HG02759 (cell line): ENCODE results near the gene MAPKBP1.

Experiments used
- ATAC-seq: cut with Tn5 transposase; IDR thresholded peaks from one replicate; pipeline ENCODE4 v1.9.1; 2021; ENCODE audit warnings: mild to moderate bottlenecking, moderate library complexity; ENCODE audit not compliant: unreplicated experiment

MAPKBP1 gene

DNA sequence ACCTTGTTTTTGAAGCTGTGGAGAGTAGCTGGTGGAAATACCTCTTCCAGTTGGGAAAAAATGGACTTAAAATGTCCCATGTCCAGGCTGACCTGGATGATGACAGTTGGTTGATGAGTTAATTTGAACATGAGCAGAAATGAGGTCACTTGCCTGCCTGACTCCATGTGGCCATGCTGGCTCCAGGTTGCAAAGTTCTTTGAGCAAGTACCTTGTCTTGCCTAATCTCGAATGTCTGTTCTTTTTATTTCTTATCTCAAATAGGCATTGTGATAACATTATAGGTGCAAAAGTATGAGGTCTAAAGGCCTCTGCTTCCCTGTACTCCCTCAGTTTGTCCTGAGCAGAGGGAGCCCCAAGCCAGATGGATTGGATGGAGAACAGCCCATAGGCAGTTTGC, 9.0 kb downstream of the MAPKBP1 start:
- ATAC-seq: no peak

DNA sequence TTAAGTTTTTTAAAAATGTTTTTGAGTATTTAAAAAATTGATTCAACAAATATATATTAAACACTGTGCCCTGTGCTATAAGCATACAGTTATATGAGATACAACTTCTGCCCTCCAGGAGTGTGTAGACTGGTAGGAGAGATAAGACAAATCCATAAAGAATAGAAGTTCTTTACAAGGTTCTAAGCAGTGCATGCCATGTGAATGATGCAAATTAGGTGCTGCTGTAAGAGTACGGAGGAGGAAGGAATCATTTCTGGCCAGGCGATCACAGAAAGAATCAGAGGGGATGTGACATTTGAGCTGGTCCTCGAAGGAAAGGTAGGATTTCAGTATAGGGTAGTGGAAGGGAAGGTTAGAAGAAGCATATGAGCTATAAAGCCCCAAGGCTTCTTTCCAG, 14.0 kb downstream of the MAPKBP1 start:
- ATAC-seq: no peak

GRCh38 chr15:41789236-41789635, 15.0 kb downstream of the MAPKBP1 start:
- ATAC-seq: no peak

DNA sequence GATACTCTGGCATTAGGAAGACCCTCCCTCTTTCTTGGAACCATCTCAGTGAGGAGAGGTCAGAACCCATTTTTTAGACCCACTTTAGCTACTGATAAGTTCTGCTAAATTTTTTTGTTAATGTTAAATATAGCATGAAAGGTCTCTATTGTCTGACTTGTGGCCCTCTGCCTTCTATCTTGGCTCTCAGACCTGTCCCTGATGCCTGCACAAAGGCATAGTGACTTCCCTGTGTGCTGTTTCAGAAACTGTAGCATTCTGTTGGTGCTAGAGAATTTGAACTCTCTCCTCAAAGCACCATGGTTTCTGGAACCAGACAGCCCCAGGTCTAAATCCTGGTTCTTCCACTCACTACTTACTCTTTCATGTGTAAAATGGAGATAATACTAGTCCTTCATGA, 15.4 kb downstream of the MAPKBP1 start:
- ATAC-seq: no peak

GRCh38 chr15:41790169-41790568, 15.9 kb downstream of the MAPKBP1 start:
- no peak for ATAC-seq

- no peak for ATAC-seq
These were observed 16.7 kb downstream of the MAPKBP1 start for GRCh38 chr15:41790756-41791546.

GRCh38 chr15:41791547-41791937, 17.3 kb downstream of the MAPKBP1 start:
- no peak for ATAC-seq

- no peak for ATAC-seq
These were observed 17.8 kb downstream of the MAPKBP1 start for GRCh38 chr15:41792000-41792637.

DNA sequence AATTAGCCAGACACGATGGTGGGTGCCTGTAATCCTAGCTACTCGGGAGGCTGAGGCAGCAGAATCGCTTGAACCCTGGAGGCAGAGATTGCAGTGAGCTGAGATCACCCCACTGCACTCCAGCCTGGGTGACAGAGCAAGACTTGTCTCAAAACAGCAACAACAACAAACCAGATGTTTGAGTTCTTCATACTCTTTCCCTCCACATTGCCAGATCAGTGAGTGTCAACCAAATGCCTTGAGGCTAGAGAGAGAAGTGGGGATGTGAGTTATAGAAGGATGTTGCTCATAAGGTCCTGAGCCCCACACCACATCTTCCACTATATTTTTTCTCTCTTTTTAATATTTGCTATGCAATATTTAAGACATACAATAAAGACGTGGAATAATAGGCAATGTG, 19.8 kb downstream of the MAPKBP1 start:
- ATAC-seq: no peak

GRCh38 chr15:41795996-41796856, 21.9 kb downstream of the MAPKBP1 start:
- no peak for ATAC-seq

DNA sequence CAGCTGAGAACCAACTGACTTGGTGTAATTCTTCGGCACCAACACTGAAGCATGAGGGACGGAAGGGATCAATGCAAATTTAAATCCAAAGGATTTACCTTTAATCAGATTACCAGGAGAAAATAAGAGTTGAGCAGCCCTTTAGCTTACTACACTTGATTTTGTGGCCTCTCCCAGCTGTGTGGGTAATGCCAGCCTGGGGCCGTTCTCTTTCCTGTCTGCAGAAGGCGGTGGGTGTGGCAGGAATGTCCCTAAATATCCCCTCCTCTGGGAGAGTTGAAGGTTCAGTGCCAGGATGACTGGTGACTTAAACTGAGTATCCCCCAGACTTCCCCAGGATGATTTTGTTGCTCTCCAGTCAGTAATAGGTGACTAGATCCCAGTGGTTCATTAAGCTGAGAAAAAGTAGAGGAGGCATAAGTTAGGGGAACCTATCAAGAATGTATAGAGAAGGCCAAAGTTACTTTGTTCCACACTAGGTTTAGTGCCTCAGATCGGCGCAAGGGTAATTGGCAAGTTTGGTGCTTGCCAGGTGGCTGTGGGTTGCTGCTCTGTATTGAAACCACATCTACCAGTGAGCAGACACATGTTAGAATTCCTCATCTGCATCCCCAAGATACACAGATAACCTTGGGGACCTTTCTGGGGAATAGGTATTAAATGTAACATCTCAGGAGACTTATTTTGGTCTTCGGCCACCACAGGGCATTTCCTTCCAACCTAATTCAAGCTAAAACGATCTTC, 23.1 kb downstream of the MAPKBP1 start:
- no peak for ATAC-seq

GRCh38 chr15:41798607-41799487, 24.6 kb downstream of the MAPKBP1 start:
- no peak for ATAC-seq

GRCh38 chr15:41799488-41799805, 25.2 kb downstream of the MAPKBP1 start:
- ATAC-seq: no peak

DNA sequence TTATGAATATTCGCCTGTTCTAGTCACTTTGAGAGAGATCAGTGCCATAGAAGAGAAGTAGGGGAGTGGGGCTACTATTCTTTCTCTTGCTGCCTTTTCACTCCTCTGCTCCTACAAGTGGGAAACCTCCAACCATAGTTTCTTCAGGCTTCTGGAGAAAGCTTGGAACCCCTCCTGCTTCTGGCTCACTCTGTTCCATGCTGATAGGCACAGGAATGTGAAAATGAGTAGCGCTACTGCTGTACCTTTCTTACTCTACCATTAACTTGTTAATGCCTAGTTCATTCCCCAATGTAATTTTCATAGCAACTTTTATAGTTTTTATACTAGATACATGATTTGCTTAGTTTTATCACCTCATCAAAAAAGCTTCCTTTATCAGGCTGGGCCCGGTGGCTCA, 26.9 kb downstream of the MAPKBP1 start:
- ATAC-seq: no peak

DNA sequence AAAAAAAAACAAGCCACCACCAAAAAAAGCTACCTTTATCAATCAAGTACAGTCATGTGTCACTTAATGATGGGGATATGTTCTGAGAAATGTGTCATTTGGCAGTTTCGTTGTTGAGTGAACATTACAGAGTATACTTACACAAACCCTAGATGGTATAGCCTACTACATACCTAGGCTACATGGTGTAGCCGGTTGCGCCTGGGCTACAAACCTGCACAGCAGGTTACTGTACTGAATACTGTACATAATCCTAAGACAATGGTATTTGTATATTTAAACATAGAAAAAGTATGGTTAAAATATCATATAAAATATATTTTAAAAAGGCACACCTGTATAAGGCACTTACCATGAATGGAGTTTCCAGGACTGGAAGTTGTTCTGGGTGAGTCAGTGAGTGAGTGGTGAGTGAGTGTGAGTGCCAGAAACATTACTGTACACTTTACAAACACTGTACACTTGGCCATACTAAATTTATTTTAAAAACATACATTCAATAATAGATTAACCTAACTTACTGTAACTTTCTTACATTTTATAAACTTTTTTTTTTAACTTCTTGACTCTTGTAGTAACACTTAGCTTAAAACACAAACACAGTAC, 27.7 kb downstream of the MAPKBP1 start:
- ATAC-seq: no peak

- no peak for ATAC-seq
These were observed 30.1 kb downstream of the MAPKBP1 start for GRCh38 chr15:41804361-41804760.

GRCh38 chr15:41804916-41805666, 30.8 kb downstream of the MAPKBP1 start:
- no peak for ATAC-seq

DNA sequence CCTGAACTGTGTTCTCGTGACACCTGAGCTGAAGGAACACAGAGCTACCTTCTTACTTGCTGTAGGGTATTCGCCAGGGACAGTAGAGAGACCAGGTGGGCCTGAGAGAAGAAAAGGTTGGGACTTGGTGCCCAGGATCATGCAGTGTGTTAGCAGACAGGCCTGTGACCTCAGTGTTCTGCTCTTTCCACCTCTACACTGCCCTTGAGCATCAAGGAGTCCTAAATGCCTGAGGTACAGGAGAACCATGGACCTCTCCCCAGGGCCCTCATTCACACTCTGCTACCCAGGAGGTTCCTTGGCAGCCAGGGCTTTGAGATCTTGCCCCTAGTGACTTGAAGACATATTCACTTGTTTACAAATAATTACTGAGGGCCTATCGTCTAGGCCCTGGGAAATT, 31.4 kb downstream of the MAPKBP1 start:
- no peak for ATAC-seq
